B cell (primary cell): ENCODE results near the gene CARMIL1. TPM values are rescaled to one million over a fixed set of nuclear protein-coding genes. Genes with fewer than 3 reads are reported as not detected.

ENCODE experiments used
- ATAC-seq: fragments of 200-7000 bp; cut with Tn5 transposase; one replicate; pipeline ENCODE4 v1.10.0; 2021; ENCODE audit warnings: low read depth, mild to moderate bottlenecking, moderate number of reproducible peaks, moderate library complexity
- CTCF ChIA-PET: fragments of 350-600 bp; sonication (Branson Sonifier 250); formaldehyde crosslinking; loops from one replicate; lab custom pipeline; 2021; ENCODE audit warnings: antibody characterized with exemption, inconsistent platforms; lab: Charles Lee
- POLR2A ChIA-PET: fragments of 350-600 bp; sonication (Branson Sonifier 250); formaldehyde crosslinking; loops from one replicate; lab custom pipeline; 2021; ENCODE audit warnings: antibody characterized with exemption; lab: Charles Lee
- DNase-seq: peaks from one replicate; pipeline ENCODE4 v3.0.0; 2013
- H2AFZ ChIP-seq: 2 replicates; pipeline ENCODE4 v1.6.1; 2012; ENCODE audit warnings: mild to moderate bottlenecking, low read depth, low read length; ENCODE audit not compliant: insufficient read depth, poor library complexity, severe bottlenecking
- H3K27ac ChIP-seq, 2 donors: 1 replicate in 1 of 2; 2 replicates in 1 of 2; pipeline ENCODE4 v1.5.1; 2012 to 2013; ENCODE audit warnings: low read length in 2 of 2, mild to moderate bottlenecking in 2 of 2, moderate library complexity in 1 of 2
- H3K27me3 ChIP-seq, 4 experiments: fragments of 200-600 bp in 1 of 4; sonication (generic) in 1 of 4; replicated peaks in 1 of 4; 1 replicate in 2 of 4; 2 replicates in 2 of 4; pipeline versions ENCODE4 v1.6.1 to v1.7.0; 2013 to 2016; ENCODE audit warnings: low read length in 3 of 4, mild to moderate bottlenecking in 2 of 4, mixed read lengths in 1 of 4, moderate library complexity in 1 of 4; ENCODE audit not compliant: insufficient read depth in 4 of 4, control insufficient read depth in 3 of 4; ENCODE audit errors: control extremely low read depth in 1 of 4
- H3K36me3 ChIP-seq, 2 experiments: replicated peaks in 1 of 2; 1 replicate in 1 of 2; 2 replicates in 1 of 2; pipeline versions ENCODE4 v1.6.1 to v1.7.1; 2013; ENCODE audit warnings: low read length in 1 of 2; ENCODE audit not compliant: insufficient read depth in 2 of 2, control insufficient read depth in 1 of 2; ENCODE audit errors: control extremely low read depth in 1 of 2, extremely low read depth in 1 of 2
- H3K4me1 ChIP-seq, 2 donors: fragments of 200-600 bp in 1 of 2; sonication (generic) in 1 of 2; 1 replicate in 1 of 2; 2 replicates in 1 of 2; pipeline versions ENCODE4 v1.5.1 to v1.6.1; 2013 to 2017; ENCODE audit warnings: low read length in 2 of 2; ENCODE audit not compliant: control insufficient read depth in 2 of 2, insufficient read depth in 2 of 2
- H3K4me2 ChIP-seq: replicated peaks from 2 replicates; pipeline ENCODE3; 2012; ENCODE audit warnings: mild to moderate bottlenecking, low read depth, low read length; ENCODE audit not compliant: poor library complexity, severe bottlenecking
- H3K4me3 ChIP-seq, 5 experiments: fragments of 200-600 bp in 1 of 5; sonication (generic) in 1 of 5; 1 replicate in 3 of 5; 2 replicates in 2 of 5; pipeline versions ENCODE4 v1.5.1 to v1.7.0; 2011 to 2016; ENCODE audit warnings: low read length in 4 of 5, mild to moderate bottlenecking in 4 of 5, low read depth in 2 of 5, control low read depth in 1 of 5, moderate library complexity in 1 of 5; ENCODE audit not compliant: insufficient read depth in 1 of 5; ENCODE audit errors: control extremely low read depth in 1 of 5, extremely low read depth in 1 of 5
- H3K79me2 ChIP-seq: fragments of 200-600 bp; sonication (generic); one replicate; pipeline ENCODE4 v1.6.0; 2016; ENCODE audit warnings: low read length; ENCODE audit not compliant: control insufficient read depth, insufficient read depth
- H3K9ac ChIP-seq: fragments of 200-600 bp; sonication (generic); 2 replicates; pipeline ENCODE4 v1.6.1; 2017; ENCODE audit warnings: mild to moderate bottlenecking, low read length, moderate library complexity
- H3K9me3 ChIP-seq, 3 donors: one replicate each; pipeline versions ENCODE4 v1.6.1 to v1.7.1; 2013; ENCODE audit warnings: low read length in 2 of 3; ENCODE audit not compliant: control insufficient read depth in 2 of 3, insufficient read depth in 1 of 3; ENCODE audit errors: control extremely low read depth in 1 of 3
- H4K20me1 ChIP-seq: 2 replicates; pipeline ENCODE4 v1.6.0; 2012; ENCODE audit warnings: mild to moderate bottlenecking, low read length; ENCODE audit not compliant: insufficient read depth, control insufficient read depth, poor library complexity, severe bottlenecking
- H3K27ac Mint-ChIP-seq: one replicate; pipeline ENCODE4 v1.8.0; 2021; ENCODE audit warnings: mixed read lengths
- H3K27me3 Mint-ChIP-seq: one replicate; pipeline ENCODE4 v1.8.0; 2021; ENCODE audit warnings: mixed read lengths
- H3K4me1 Mint-ChIP-seq: one replicate; pipeline ENCODE4 v1.8.0; 2021; ENCODE audit warnings: mixed read lengths
- H3K4me3 Mint-ChIP-seq: one replicate; pipeline ENCODE4 v1.8.0; 2021; ENCODE audit warnings: mixed read lengths
- H3K9me3 Mint-ChIP-seq: one replicate; pipeline ENCODE4 v1.8.0; 2022; ENCODE audit warnings: mixed read lengths; ENCODE audit not compliant: insufficient read depth
- CTCF ChIP-seq: fragments of 200-600 bp; IDR thresholded peaks from one replicate; pipeline ENCODE4 v1.8.0; 2022; ENCODE audit warnings: antibody characterized with exemption, mild to moderate bottlenecking
- EZH2 ChIP-seq: IDR thresholded peaks from 2 replicates; pipeline ENCODE4 v1.6.1; 2012; ENCODE audit warnings: borderline replicate concordance, low read depth, mild to moderate bottlenecking, moderate library complexity, low read length; ENCODE audit not compliant: insufficient read depth, poor library complexity, severe bottlenecking
- WGBS: methylation state at CpG from one replicate; pipeline ENCODE4 v1.1.5; 2013; ENCODE audit warnings: missing lambda C conversion rate; ENCODE audit not compliant: insufficient coverage; 5-methylcytosine and 5-hydroxymethylcytosine counted together
- intact Hi-C: fragments of 100-400 bp; cut with micrococcal nuclease; formaldehyde crosslinking; loops from one replicate; pipeline ENCODE4 v1.10.0; 2022
- polyA plus RNA-seq: library from polyadenylated mRNA; depleted of rRNA; stranded (reverse); fragments of >200 nt; gene quantifications from 2 replicates; pipeline ENCODE4 v1.2.3, GENCODE V29; 2012
- total RNA-seq, 2 donors: library from RNA; stranded (reverse); fragments of 120-200 nt in 1 of 2; gene quantifications; 1 replicate in 1 of 2; 2 replicates in 1 of 2; pipeline versions ENCODE4 v1.2.3 to v1.2.4, GENCODE V29; 2013 to 2022

Gene CARMIL1
- total and polyA plus RNA-seq, 2 donors (not counting 1 experiment from before 2014, with no cell fraction given), result 7.5 to 11.0 TPM

GRCh38 chr6:25570578-25570977 lies 291.4 kb downstream of the CARMIL1 start:
- ATAC-seq, result no peak
- H3K27ac Mint-ChIP-seq, result no peak overlapping the region
- H3K79me2 ChIP-seq, result no peaks in the 10 kb centered on the region
- H3K27ac ChIP-seq, result no peak overlapping the region
- intact Hi-C loops, result no loop called here
- H3K36me3 ChIP-seq, result no peaks in the 10 kb centered on the region
- no peaks in the 10 kb centered on the region for H3K4me1 Mint-ChIP-seq
- no peaks in the 10 kb centered on the region for H3K9me3 ChIP-seq
- H3K9me3 Mint-ChIP-seq, result no peaks in the 10 kb centered on the region
- no peaks in the 10 kb centered on the region for H4K20me1 ChIP-seq
- H3K27me3 Mint-ChIP-seq, result peaks cover 4% of the 10 kb centered on the region
- no peak overlapping the region for H3K4me3 ChIP-seq
- no peak overlapping the region for H2AFZ ChIP-seq
- no peak for DNase-seq
- no CpG with 5 or more reads among the region's 2 CpGs for WGBS
- no peaks in the 10 kb centered on the region for H3K27me3 ChIP-seq
- POLR2A ChIA-PET, result no interaction called here
- no peak overlapping the region for H3K4me3 Mint-ChIP-seq
- H3K4me2 ChIP-seq, result no peak overlapping the region
- no peaks in the 10 kb centered on the region for H3K4me1 ChIP-seq
- CTCF ChIA-PET, result interaction anchor here (0.5 to 2.6 kb wide), 4 partner anchors 14 to 1319 kb away, joined by 3 to 9 read pairs (median 4); no protein-coding TSS in a partner anchor
- TF ChIP-seq CTCF, result no peak
- TF ChIP-seq EZH2, result no peak
- H3K9ac ChIP-seq, result no peak overlapping the region

GRCh38 chr6:25576919-25577318 lies 297.7 kb downstream of the CARMIL1 start:
- no peak overlapping the region for H3K27ac Mint-ChIP-seq
- POLR2A ChIA-PET, result no interaction called here
- H3K4me1 Mint-ChIP-seq, result peaks cover 4% of the 10 kb centered on the region

More at GRCh38 chr6:25576919-25577318, 297.7 kb downstream of the CARMIL1 start:
- H3K27ac ChIP-seq, result no peak overlapping the region
- CTCF ChIA-PET, result no interaction called here
- H3K79me2 ChIP-seq, result no peaks in the 10 kb centered on the region
- no peak overlapping the region for H3K9ac ChIP-seq
- peaks cover 0 to 3% of the 10 kb centered on the region in 2 donors for H3K4me1 ChIP-seq
- TF ChIP-seq CTCF, result no peak
- TF ChIP-seq EZH2, result no peak
- no peaks in the 10 kb centered on the region for H3K27me3 ChIP-seq
- no peak for ATAC-seq
- no peak overlapping the region for H3K4me2 ChIP-seq
- intact Hi-C loops, result no loop called here
- no peaks in the 10 kb centered on the region for H3K9me3 ChIP-seq
- no peak overlapping the region for H3K4me3 ChIP-seq
- no peaks in the 10 kb centered on the region for H3K9me3 Mint-ChIP-seq
- no peak overlapping the region for H3K4me3 Mint-ChIP-seq
- 60% methylated on average over 1 of the region's 2 CpGs for WGBS
- H2AFZ ChIP-seq, result no peak overlapping the region
- DNase-seq, result no peak
- H3K27me3 Mint-ChIP-seq, result peaks cover 4% of the 10 kb centered on the region
- H3K36me3 ChIP-seq, result no peaks in the 10 kb centered on the region
- no peaks in the 10 kb centered on the region for H4K20me1 ChIP-seq
